Type B pancreatic cell (in vitro differentiated cells): Measurements from ENCODE around the gene SUSD3. TPM values are rescaled to one million over a fixed set of nuclear protein-coding genes. Genes with fewer than 3 reads are reported as not detected.

Experiments
- DNase-seq: peaks from one replicate; pipeline ENCODE4 v3.0.0; 2021; ENCODE audit warnings: mixed read lengths; ENCODE audit not compliant: unreplicated experiment; ENCODE audit errors: extremely low spot score
- H3K27ac Mint-ChIP-seq: 2 replicates; pipeline ENCODE4 v1.8.0; 2021; ENCODE audit warnings: mild to moderate bottlenecking, mixed read lengths
- H3K27me3 Mint-ChIP-seq: 2 replicates; pipeline ENCODE4 v1.8.0; 2021; ENCODE audit warnings: mixed read lengths
- H3K36me3 Mint-ChIP-seq: 2 replicates; pipeline ENCODE4 v1.8.0; 2021; ENCODE audit warnings: mixed read lengths
- H3K4me1 Mint-ChIP-seq: one replicate; pipeline ENCODE4 v1.8.0; 2021; ENCODE audit warnings: mixed read lengths; ENCODE audit not compliant: unreplicated experiment
- H3K4me3 Mint-ChIP-seq: 2 replicates; pipeline ENCODE4 v1.8.0; 2021; ENCODE audit warnings: mild to moderate bottlenecking, mixed read lengths
- H3K9me3 Mint-ChIP-seq: 2 replicates; pipeline ENCODE4 v1.8.0; 2021; ENCODE audit warnings: mixed read lengths
- CTCF ChIP-seq: fragments of 200-600 bp; sonication (generic); conservative IDR thresholded peaks from 2 replicates; pipeline ENCODE4 v1.5.0; 2021; ENCODE audit warnings: antibody characterized with exemption, mild to moderate bottlenecking
- total RNA-seq: library from RNA; stranded (reverse); gene quantifications from 2 replicates; pipeline ENCODE4 v1.2.1, GENCODE V29; 2021; ENCODE audit warnings: low replicate concordance

Gene SUSD3
- total RNA-seq, 1 donor from 2014 or later: 1.5 TPM

- peaks cover 5% of the 10 kb centered on the region for H3K4me1 Mint-ChIP-seq
- H3K9me3 Mint-ChIP-seq: no peaks in the 10 kb centered on the region
- no peaks in the 10 kb centered on the region for H3K36me3 Mint-ChIP-seq
- H3K27me3 Mint-ChIP-seq: peaks cover 3% of the 10 kb centered on the region
- no peak for DNase-seq
- no peak overlapping the region for H3K27ac Mint-ChIP-seq
- TF ChIP-seq CTCF: no peak
- H3K4me3 Mint-ChIP-seq: no peak overlapping the region
These were observed 27.6 kb upstream of the SUSD3 start for GRCh38 chr9:93030642-93031628.

- Mint-ChIP-seq H3K27me3 (peaks cover 3% of the 10 kb centered on the region), H3K36me3 (no peaks in the 10 kb centered on the region), H3K9me3 (no peaks in the 10 kb centered on the region), H3K4me3 (no peak overlapping the region), H3K27ac (no peak overlapping the region), H3K4me1 (peaks cover 5% of the 10 kb centered on the region)
- no peak for DNase-seq
- TF ChIP-seq CTCF: no peak
These were observed 26.7 kb upstream of the SUSD3 start for GRCh38 chr9:93031629-93032430.

- Mint-ChIP-seq H3K4me1 (peaks cover 9% of the 10 kb centered on the region), H3K36me3 (no peaks in the 10 kb centered on the region), H3K27me3 (peaks cover 3% of the 10 kb centered on the region), H3K27ac (no peak overlapping the region), H3K9me3 (no peaks in the 10 kb centered on the region), H3K4me3 (no peak overlapping the region)
- no peak for TF ChIP-seq CTCF
- no peak for DNase-seq
These were observed 26.0 kb upstream of the SUSD3 start for GRCh38 chr9:93032545-93032944.

- Mint-ChIP-seq H3K4me3 (no peak overlapping the region), H3K9me3 (no peaks in the 10 kb centered on the region), H3K4me1 (peaks cover 9% of the 10 kb centered on the region), H3K27me3 (peaks cover 3% of the 10 kb centered on the region), H3K27ac (no peak overlapping the region), H3K36me3 (no peaks in the 10 kb centered on the region)
- no peak for TF ChIP-seq CTCF
- no peak for DNase-seq
These were observed 25.0 kb upstream of the SUSD3 start for GRCh38 chr9:93033531-93033930.

GRCh38 chr9:93035106-93035660, 23.3 kb upstream of the SUSD3 start:
- no peak for DNase-seq
- H3K9me3 Mint-ChIP-seq: no peaks in the 10 kb centered on the region
- peaks cover 9% of the 10 kb centered on the region for H3K4me1 Mint-ChIP-seq
- no peak for TF ChIP-seq CTCF
- H3K36me3 Mint-ChIP-seq: no peaks in the 10 kb centered on the region
- H3K4me3 Mint-ChIP-seq: no peak overlapping the region
- H3K27me3 Mint-ChIP-seq: peaks cover 3% of the 10 kb centered on the region
- no peak overlapping the region for H3K27ac Mint-ChIP-seq
